GM19463 (cell line): Measurements from ENCODE around the gene PVALB.

Experiments used
- ATAC-seq: cut with Tn5 transposase; IDR thresholded peaks from one replicate; pipeline ENCODE4 v1.9.1; 2021; ENCODE audit warnings: mild to moderate bottlenecking, moderate library complexity; ENCODE audit not compliant: unreplicated experiment

The PVALB gene

DNA sequence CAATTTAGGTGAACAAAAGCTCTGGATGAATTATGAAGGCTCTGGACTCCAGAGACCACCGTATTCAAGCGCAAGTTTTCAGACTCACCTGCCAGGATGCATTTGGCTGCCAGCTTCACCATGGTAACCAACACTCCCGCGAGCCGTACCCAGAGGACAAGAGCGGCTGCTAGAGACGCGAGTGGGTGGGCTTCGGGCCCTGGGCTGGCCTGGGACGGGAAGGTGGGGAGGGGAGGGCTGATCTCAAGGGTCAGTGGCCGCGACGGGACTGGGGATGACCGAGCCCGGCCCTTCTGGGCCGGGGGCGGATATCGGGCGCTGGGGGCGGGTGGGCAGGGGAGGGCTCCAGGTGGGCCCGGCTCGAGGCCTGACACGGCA, 41.3 kb downstream of the PVALB start:
- no peak for ATAC-seq

GRCh38 chr22:36773935-36774334, 42.9 kb downstream of the PVALB start:
- ATAC-seq: no peak

DNA sequence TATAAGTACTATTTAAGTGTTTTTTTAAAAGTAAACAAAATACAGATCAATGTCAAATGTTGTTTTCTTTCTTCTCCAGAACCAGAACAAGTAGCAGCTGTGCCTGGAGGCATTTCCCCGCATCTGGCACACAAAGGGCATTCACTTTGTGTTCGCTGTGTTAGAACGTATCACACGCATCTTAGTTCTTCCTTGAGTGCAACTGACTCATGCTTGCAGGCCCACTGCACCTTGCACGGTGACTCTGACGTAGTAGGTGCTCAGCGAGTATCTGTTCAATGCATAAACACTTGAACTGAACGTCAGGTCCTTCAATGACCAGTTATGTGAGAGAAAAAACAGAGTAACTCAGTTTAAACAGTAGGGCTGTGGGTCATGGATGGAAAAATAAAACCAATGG, 44.4 kb downstream of the PVALB start:
- ATAC-seq: no peak

DNA sequence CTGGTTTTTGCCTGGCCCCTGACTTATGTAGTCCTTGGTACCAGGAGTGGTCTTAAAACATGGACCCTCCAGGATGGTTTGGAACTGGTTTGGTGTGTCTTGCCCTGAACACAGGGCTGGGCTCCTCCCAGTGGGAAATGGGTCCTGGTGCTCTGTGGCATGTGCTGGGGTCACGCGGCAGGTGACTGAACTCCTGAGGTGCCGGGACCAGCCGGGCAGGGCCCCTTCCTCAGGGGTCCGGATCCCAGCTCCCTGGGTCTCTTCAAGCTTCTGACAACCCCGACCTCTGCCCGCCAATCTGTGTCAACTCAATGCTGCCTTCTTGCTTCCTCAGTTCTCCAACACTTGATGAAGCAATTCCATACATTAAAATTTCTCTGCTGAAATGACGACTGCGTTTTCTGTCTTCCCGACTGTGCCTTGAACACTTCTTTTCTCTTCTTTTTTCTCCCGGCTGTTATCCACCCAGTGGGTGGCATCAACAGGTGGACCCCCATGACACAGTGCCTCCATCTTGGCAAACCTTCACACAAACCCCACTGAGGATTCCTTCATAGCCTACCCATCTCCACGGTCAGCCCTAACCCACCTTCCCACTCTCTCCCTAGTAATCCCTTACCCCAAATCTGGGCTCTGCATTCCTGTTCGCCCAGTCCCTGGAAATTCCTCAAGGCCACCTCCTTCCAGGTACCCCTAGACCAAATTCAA, 45.3 kb downstream of the PVALB start:
- no peak for ATAC-seq

DNA sequence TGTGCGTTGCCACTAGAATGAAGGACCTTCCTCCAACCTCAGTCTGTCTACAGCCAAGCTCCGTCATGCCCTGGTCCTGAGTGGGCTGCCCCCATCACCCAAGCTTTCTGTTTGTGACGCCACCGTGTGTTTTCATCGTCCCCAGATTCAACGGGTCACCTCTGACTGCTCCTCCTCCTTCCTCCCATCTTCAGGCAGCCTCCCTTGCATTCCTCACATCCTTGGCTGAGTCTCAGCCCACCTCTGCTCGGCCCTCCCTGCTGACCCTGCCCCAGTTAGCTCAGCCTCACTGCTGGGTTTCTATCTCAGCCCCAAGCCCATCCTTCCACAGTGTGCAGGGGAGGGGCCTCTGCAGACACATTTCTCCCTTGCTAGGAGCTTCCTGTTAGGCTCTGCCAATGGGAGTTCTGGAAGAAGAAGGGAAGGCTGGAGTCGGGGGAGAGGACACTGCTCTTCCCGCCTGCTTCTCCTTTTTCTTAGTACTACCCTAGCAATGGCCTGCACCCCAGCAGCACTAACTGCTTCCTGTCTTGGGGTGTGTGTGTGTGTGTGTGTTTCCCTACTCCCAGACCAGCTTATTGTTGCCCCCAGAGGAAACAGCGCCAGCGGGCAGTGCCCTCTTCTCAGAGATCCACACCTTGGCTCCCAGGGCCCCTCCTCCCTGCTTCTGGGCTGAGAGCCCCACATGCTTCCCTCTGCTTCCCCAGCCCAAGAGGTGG, 46.2 kb downstream of the PVALB start:
- no peak for ATAC-seq

GRCh38 chr22:36769541-36770512, 47.0 kb downstream of the PVALB start:
- ATAC-seq: no peak

GRCh38 chr22:36768616-36769015, 48.2 kb downstream of the PVALB start:
- no peak for ATAC-seq

DNA sequence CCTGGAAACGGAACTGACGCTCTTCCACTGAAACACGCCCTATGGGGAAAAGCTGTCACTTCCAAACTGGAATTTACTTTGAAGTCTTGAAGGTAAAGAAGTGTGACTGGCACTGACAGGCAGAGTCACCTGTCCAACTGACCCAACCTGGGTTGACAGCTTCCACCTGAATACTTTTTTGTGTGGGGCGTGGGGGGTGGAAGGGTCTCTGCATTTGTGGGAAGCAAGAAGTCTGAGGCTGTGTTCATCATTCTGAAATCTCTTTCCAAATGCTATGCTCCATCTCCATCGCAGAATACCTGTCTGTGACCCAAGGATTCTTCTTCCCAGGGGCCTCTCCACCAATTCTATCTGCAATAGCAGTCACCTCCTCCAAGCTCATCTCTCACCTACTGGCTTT, 48.7 kb downstream of the PVALB start:
- no peak for ATAC-seq

GRCh38 chr22:36767035-36767775, 49.6 kb downstream of the PVALB start:
- no peak for ATAC-seq

- no peak for ATAC-seq
These were observed 50.8 kb downstream of the PVALB start for GRCh38 chr22:36765943-36766450.

DNA sequence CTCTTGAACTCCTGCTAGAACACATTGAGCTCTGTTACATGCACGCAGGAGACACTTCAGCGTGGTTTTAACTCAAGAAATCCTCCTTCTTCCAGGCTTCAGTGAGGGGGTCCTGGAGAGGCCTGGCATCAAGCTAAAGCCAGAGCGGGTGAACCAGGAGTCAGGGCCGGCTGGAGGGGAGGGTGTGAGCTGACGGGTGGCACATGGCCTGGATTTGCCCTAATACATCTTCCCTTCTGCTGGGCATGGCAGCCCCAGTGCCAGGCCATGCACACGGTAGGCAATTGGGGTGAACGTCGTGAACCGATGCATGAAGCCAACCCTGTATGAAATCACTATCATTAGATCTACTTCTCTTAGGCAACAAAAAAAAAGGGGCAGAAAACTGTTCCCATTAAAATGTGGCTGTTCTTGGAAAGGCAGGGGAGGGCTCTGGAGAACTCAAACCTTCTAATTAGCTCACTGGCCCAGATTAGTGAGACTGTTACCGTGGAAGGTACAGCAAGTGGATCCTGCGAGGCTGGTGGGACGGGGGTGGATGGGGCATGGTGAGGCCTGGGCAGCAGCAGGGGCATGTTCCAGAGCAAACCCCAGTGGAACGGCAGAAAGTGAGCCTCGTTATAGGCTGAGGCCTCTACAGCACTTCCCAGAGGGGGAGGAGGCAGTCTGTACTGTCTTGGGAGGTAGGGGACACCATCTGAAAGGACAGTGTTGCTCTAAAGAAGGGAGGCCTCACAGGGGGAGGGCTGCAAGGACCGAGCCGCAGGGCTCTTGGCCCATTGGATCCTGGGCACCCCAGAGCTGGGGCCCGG, 51.5 kb downstream of the PVALB start:
- ATAC-seq: no peak

DNA sequence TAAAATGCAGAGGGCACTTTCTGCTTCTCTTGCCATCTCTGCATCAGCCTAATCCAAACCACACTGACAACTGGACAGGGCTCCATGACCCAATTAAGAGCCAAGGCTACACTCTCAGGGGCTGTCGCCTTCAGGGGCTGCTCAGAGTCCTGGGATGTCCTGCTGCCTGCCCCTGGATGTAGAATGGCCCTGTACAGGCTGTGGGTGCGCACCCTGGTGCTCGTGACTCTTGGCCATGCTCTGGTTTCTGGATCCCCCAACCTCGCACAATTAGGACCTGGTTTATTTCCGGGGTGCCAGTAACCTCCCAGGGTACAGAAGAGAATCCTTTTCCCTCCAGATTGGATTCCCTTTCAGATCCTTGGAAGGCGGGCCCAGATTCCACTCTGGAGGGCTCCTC, 52.2 kb downstream of the PVALB start:
- ATAC-seq: no peak

DNA sequence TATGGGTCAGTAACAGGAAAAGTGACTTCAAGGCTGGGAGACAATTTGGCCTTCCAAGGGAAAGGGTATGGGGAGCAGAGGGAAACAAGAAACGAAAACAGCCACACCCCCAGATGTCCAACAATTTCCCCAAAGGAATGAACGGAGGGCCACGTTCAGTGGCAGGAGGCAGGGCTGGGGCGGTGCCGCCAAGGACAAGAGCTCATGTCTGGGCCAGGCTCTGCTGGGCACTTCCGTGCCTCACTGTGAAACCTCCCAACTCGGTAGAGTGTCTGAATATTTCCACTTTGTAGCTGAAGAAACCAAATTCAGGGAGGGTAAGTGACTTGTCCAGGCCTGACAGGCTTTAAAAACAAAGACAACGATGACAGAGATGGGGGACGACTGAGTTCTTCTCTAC, 52.8 kb downstream of the PVALB start:
- no peak for ATAC-seq

GRCh38 chr22:36763576-36763975, 53.3 kb downstream of the PVALB start:
- no peak for ATAC-seq

- ATAC-seq: no peak
These were observed 54.1 kb downstream of the PVALB start for GRCh38 chr22:36762687-36763260.

DNA sequence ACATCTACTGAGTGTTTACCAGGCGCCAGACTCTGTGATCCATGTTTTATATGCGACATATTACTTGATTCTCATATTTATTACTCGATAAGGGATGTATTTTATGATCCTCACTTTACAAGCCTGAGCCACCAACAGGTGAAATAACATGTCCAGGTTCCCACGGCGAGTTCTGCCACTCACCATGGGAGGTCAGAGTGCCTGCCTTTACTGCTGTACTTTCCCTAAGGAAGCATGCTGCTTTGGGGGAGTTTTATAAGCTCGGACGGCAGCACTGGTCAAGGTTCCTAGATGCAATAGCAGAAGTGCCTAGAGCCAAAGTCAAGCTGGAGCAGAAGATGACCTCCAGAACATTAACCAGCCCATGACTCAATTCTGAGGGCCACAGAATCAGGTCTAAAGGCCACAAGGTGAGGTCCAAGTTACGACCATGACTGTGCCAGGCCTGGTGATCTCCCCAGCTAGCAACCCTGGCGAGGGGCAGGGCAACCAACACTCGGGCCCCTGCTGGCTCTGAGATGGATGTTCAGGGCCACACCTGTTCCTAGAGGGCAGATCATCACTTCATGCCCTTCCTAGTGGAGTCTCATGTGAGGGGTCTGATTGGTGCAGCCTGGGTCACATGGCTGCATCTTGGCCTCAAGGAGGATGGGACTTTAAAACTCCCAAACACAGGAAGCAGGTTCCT, 55.1 kb downstream of the PVALB start:
- no peak for ATAC-seq

GRCh38 chr22:36760786-36761185, 56.0 kb downstream of the PVALB start:
- ATAC-seq: no peak

GRCh38 chr22:36759481-36760159, 57.2 kb downstream of the PVALB start:
- no peak for ATAC-seq
